PC-3 (cell line): ENCODE data around the gene MBOAT7. TPM values are rescaled to one million over a fixed set of nuclear protein-coding genes. Genes with fewer than 3 reads are reported as not detected.

Source experiments
- ATAC-seq: fragments of 200-7000 bp; cut with Tn5 transposase; 2 replicates; pipeline ENCODE4 v1.9.1; 2020; ENCODE audit warnings: mild to moderate bottlenecking, moderate library complexity
- BruUV-seq: library from RNA; stranded (reverse); fragments of 400-500 nt; replicated peaks from 2 replicates; lab custom pipeline; 2021; lab: Mats Ljungman, UMichigan
- CTCF ChIA-PET: fragments of 300-600 bp; sonication (Branson Sonifier 250); formaldehyde crosslinking; loops from one replicate; lab custom pipeline; 2022; ENCODE audit warnings: antibody characterized with exemption; lab: Charles Lee
- POLR2A ChIA-PET: fragments of 300-600 bp; sonication (Branson Sonifier 250); formaldehyde crosslinking; loops from one replicate; lab custom pipeline; 2022; ENCODE audit warnings: antibody characterized with exemption; ENCODE audit not compliant: unreplicated experiment; lab: Charles Lee
- DNase-seq: peaks from one replicate; pipeline ENCODE4 v3.0.0-alpha.2; 2015
- H2AFZ ChIP-seq: fragments of 300-600 bp; sonication (generic); 2 replicates; pipeline ENCODE4 v1.6.0; 2016; ENCODE audit warnings: antibody characterized with exemption, low read length
- H3F3A ChIP-seq: fragments of 300-600 bp; sonication (generic); one replicate; pipeline ENCODE4 v1.6.0; 2017; ENCODE audit warnings: antibody characterized with exemption, low read length, control low read depth, mild to moderate bottlenecking; ENCODE audit not compliant: unreplicated experiment
- H3K27ac ChIP-seq: fragments of 300-600 bp; sonication (generic); 2 replicates; pipeline ENCODE4 v1.5.1; 2016; ENCODE audit warnings: mild to moderate bottlenecking, low read length
- H3K27me3 ChIP-seq: fragments of 300-600 bp; sonication (generic); 2 replicates; pipeline ENCODE4 v1.6.1; 2016; ENCODE audit warnings: low read length, mixed read lengths
- H3K36me3 ChIP-seq: fragments of 300-600 bp; sonication (generic); 2 replicates; pipeline ENCODE4 v1.6.1; 2016; ENCODE audit warnings: low read depth, mixed run types, low read length, mixed read lengths
- H3K4me1 ChIP-seq: fragments of 300-600 bp; sonication (generic); 2 replicates; pipeline ENCODE4 v1.5.1; 2016; ENCODE audit warnings: low read length; ENCODE audit not compliant: insufficient read depth
- H3K4me2 ChIP-seq: fragments of 300-600 bp; sonication (generic); 2 replicates; pipeline ENCODE4 v1.6.0; 2016; ENCODE audit warnings: low read length
- H3K4me3 ChIP-seq: fragments of 300-600 bp; sonication (generic); 2 replicates; pipeline ENCODE4 v1.5.1; 2016; ENCODE audit warnings: mild to moderate bottlenecking, low read length, mixed read lengths
- H3K79me2 ChIP-seq: fragments of 300-600 bp; sonication (generic); 2 replicates; pipeline ENCODE4 v1.6.1; 2017; ENCODE audit warnings: low read length, mixed read lengths
- H3K9ac ChIP-seq: fragments of 300-600 bp; sonication (generic); 2 replicates; pipeline ENCODE4 v1.6.0; 2016; ENCODE audit warnings: mild to moderate bottlenecking, low read length
- H3K9me2 ChIP-seq: fragments of 300-600 bp; sonication (generic); replicated peaks from 2 replicates; pipeline ENCODE4 v1.6.1; 2016; ENCODE audit warnings: mixed run types, low read length, mixed read lengths
- H3K9me3 ChIP-seq: fragments of 300-600 bp; sonication (generic); 2 replicates; pipeline ENCODE4 v1.6.1; 2016; ENCODE audit warnings: low read length, mixed read lengths
- H4K20me1 ChIP-seq: fragments of 300-600 bp; sonication (generic); 2 replicates; pipeline ENCODE4 v1.6.1; 2016; ENCODE audit warnings: low read length, mixed read lengths
- EZH2 ChIP-seq: fragments of 300-600 bp; sonication (generic); IDR thresholded peaks from one replicate; pipeline ENCODE4 v1.6.1; 2017; ENCODE audit warnings: antibody characterized with exemption, mild to moderate bottlenecking, low read length; ENCODE audit not compliant: unreplicated experiment
- EZH2phosphoT487 ChIP-seq: fragments of 300-600 bp; sonication (generic); IDR thresholded peaks from 2 replicates; pipeline ENCODE4 v1.6.1; 2018; ENCODE audit warnings: mild to moderate bottlenecking, antibody characterized with exemption, low read length, borderline replicate concordance
- intact Hi-C: fragments of 100-400 bp; cut with micrococcal nuclease; formaldehyde crosslinking; loops from 2 replicates; pipeline ENCODE4 v1.9.0; 2023
- total RNA-seq: library from RNA; depleted of rRNA; stranded (reverse); fragments of >200 nt; gene quantifications from 2 replicates; pipeline ENCODE4 v1.2.3, GENCODE V29; 2014
- TF ChIP-seq, protein P1 (sequence below): fragments of 300-600 bp; sonication (generic); conservative IDR thresholded peaks from 2 replicates; pipeline ENCODE4 v1.5.1; 2017; ENCODE audit warnings: antibody characterized with exemption, low read depth, mild to moderate bottlenecking, low read length

MBOAT7 gene
- total RNA-seq, 1 experiment from 2014 or later: 231 TPM

DNA sequence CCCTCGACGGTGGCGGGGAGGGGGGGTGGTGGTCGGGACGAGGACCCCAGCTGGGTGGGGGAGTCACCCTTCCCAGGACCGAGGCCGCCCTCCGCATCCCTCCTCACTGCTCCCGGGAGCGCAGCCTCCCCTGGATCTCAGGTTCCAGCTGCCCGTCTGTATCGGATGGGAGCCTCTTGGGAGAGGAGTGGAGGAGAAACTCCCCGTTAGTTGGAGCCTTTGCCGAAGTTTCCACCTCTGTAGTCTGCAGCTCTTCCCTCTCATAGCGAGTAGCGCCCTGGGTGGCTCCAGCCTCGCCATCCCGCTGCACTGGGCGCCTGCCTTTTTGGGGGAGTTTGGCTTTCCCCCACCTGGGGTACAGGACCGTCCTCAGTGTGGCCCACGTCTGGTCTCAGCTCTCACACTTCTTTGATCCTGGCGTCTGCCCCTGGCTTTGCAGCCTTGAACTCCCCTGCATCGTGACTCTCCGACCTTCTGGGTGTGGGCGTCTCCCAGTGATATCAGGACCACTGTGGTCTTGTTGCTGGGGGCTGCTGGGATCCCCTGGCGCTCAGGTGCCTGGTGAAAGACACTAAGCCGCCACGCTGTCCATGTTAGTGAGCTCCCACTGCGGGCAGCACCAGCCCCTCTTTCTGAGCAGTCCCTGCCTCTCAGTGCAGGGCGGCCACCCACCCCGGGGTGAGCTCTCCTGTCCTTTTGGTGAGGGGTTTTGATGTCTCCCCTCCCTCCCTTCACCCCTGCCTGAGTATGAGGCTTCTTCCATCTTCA, 50.7 kb downstream of the MBOAT7 start:
- BruUV-seq: no TSS peak
- CTCF ChIA-PET: no interaction called here
- H3K79me2 ChIP-seq: peaks cover 54% of the 10 kb centered on the region

DNA sequence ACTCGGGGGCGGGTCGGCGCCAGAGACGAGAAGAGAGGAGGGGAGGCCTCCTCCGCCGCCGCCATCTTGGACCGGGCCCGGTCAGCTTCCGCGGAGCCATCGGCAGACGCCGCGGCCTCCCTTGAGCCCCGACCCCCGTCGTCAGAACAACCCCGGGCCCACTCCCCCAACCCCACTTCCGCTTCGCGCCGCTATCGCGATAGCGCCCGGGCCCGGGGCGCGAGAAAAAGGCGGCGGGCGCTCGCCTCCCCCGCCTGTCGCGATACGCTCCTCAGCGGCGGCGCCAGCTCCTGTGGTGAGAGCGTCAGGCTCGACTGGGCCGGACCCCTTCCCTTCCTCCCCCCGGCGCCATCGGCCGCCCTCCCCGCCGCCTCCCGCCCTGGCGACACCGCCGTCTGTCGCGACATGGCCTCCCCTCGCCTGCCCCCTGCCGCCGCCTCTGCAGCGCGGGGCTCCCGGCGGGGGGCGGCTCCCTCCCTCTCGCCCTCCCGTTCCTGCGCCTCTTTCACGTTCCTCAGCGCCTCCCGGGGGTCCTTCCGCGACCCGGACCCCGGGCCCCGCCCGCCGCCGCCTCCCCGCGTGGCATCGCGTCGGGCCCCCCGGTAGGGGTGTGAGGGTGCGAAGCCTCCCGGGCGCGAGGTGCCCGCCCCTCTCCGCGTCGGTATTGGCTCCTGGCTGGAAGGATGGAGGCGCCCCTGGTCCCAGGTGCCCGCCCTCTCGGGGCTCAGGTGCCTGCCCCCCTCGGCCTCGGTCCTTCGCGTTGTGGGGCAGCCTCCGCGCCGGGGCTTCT, 51.5 kb downstream of the MBOAT7 start, which contains the start of gene CNOT3:
TSS of gene CNOT3 (plus strand) at position 64 of the 790 bp plus-strand sequence. CDS start 5,217 bp downstream, outside the sequence.
- TF ChIP-seq, protein P1, sequence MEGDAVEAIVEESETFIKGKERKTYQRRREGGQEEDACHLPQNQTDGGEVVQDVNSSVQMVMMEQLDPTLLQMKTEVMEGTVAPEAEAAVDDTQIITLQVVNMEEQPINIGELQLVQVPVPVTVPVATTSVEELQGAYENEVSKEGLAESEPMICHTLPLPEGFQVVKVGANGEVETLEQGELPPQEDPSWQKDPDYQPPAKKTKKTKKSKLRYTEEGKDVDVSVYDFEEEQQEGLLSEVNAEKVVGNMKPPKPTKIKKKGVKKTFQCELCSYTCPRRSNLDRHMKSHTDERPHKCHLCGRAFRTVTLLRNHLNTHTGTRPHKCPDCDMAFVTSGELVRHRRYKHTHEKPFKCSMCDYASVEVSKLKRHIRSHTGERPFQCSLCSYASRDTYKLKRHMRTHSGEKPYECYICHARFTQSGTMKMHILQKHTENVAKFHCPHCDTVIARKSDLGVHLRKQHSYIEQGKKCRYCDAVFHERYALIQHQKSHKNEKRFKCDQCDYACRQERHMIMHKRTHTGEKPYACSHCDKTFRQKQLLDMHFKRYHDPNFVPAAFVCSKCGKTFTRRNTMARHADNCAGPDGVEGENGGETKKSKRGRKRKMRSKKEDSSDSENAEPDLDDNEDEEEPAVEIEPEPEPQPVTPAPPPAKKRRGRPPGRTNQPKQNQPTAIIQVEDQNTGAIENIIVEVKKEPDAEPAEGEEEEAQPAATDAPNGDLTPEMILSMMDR: 0 out of 2 replicates have a peak, but pooled peaks have one; percentile 20
- no peak for TF ChIP-seq EZH2
- Histone ChIP-seq H3K4me3 (peak within 1 kb of the TSS; percentile 86), H3K27me3 (no peaks in the 10 kb centered on the region), H3K4me1 (peaks cover 20% of the 10 kb centered on the region; the same call in 1 of the 2 replicates), H3K9ac (peak within 1 kb of the TSS; percentile 99), H3F3A (no peaks in the 10 kb centered on the region), H3K9me3 (no peaks in the 10 kb centered on the region), H3K36me3 (peaks cover 26% of the 10 kb centered on the region), H3K4me2 (peak within 1 kb of the TSS; percentile 93), H3K9me2 (no peaks in the 10 kb centered on the region), H2AFZ (peak within 1 kb of the TSS; percentile 68), H4K20me1 (peaks cover 39% of the 10 kb centered on the region), H3K27ac (peak within 1 kb of the TSS; percentile 79), H3K79me2 (peaks cover 53% of the 10 kb centered on the region)
- no peak for ATAC-seq
- intact Hi-C loops: loop anchor here (1.0 kb wide), 3 partner anchors 21 to 51 kb away; partner anchors contain the start of genes LENG1, MBOAT7, PRPF31 and TFPT
- ChIA-PET POLR2A (interaction anchor here (0.6 to 1.3 kb wide), 10 partner anchors 22 to 157 kb away, joined by 4 to 25 read pairs (median 11); partner anchors contain the start of genes LENG1, MBOAT7, PRPF31 and RPS9), CTCF (interaction anchor here (0.6 to 1.9 kb wide), 6 partner anchors 20 to 344 kb away, joined by 4 to 11 read pairs (median 7); partner anchors contain the start of genes LENG1 and MBOAT7)
- DNase-seq: no peak
- no TSS peak for BruUV-seq

More for the DNA sequence above, 50.7 kb downstream of the MBOAT7 start:
- Histone ChIP-seq H3F3A (no peaks in the 10 kb centered on the region), H3K27me3 (no peaks in the 10 kb centered on the region), H3K9me3 (no peaks in the 10 kb centered on the region), H3K9ac (peak overlapping the region; percentile 99), H3K4me1 (peaks cover 20% of the 10 kb centered on the region; the same call in 1 of the 2 replicates), H3K27ac (no peak overlapping the region), H4K20me1 (peaks cover 40% of the 10 kb centered on the region), H3K4me2 (peak overlapping the region; percentile 93), H2AFZ (no peak overlapping the region), H3K36me3 (peaks cover 34% of the 10 kb centered on the region), H3K9me2 (no peaks in the 10 kb centered on the region), H3K4me3 (peak overlapping the region; percentile 86)
- no peak for ATAC-seq
- no peak for DNase-seq
- POLR2A ChIA-PET: interaction anchor here (0.7 kb wide), 1 partner anchor 50 kb away, joined by 4 read pairs; the partner anchor contains the start of gene MBOAT7
- intact Hi-C loops: no loop called here
- TF ChIP-seq, protein P1: no peak
- TF ChIP-seq EZH2phosphoT487 (no peak), EZH2 (no peak)
